ENCODE measurements around the gene ATP6V1B1.
"Not testable (repeated sequence)": the region's sequence is repeated elsewhere in the genome, so short reads cannot be mapped to it uniquely, and the experiment has no call there.

ATP6V1B1 gene

GRCh38 chr2:71006323-71006722 lies 70.6 kb downstream of the ATP6V1B1 start:
- no peak for DNase-seq (ENCODE audit: low read depth)
- H3K4me3 ChIP-seq (ENCODE audit: control insufficient read depth, low read depth, low read length), result no peak overlapping the region
- TF ChIP-seq CTCF (IDR thresholded peaks at IDR 0.05; ENCODE audit: control insufficient read depth, insufficient read depth, low read depth, low read length, missing control alignments), result no peak

- H3K4me3 ChIP-seq (ENCODE audit: control insufficient read depth, low read depth, low read length), result no peak overlapping the region
- no peak for TF ChIP-seq CTCF (IDR thresholded peaks at IDR 0.05; ENCODE audit: control insufficient read depth, insufficient read depth, low read depth, low read length, missing control alignments)
- DNase-seq (ENCODE audit: low read depth), result no peak
Measured at GRCh38 chr2:71006955-71007799, 71.5 kb downstream of the ATP6V1B1 start.

- H3K4me3 ChIP-seq (ENCODE audit: control insufficient read depth, low read depth, low read length), result no peak overlapping the region
- no peak for TF ChIP-seq CTCF (IDR thresholded peaks at IDR 0.05; ENCODE audit: control insufficient read depth, insufficient read depth, low read depth, low read length, missing control alignments)
- no peak for DNase-seq (ENCODE audit: low read depth)
Measured at GRCh38 chr2:71008342-71008741, 72.6 kb downstream of the ATP6V1B1 start.

- not testable (repeated sequence) for H3K4me3 ChIP-seq (ENCODE audit: control insufficient read depth, low read depth, low read length); DNase-seq (ENCODE audit: low read depth)
Measured at GRCh38 chr2:71011786-71012185, 76.1 kb downstream of the ATP6V1B1 start.

Data from AG09309 (cell line).